Measurements from ENCODE around the gene NRXN3. TPM values are rescaled to one million over a fixed set of nuclear protein-coding genes. Genes with fewer than 3 reads are reported as not detected.

Gene NRXN3
- total RNA-seq, 1 experiment from 2014 or later: not detected

GRCh38 chr14:79826362-79826761 lies 1656.2 kb downstream of the NRXN3 start:
- H3K4me1 ChIP-seq (replicated peaks; ENCODE audit: insufficient read depth): no peaks in the 10 kb centered on the region
- no peak overlapping the region for H3K4me2 ChIP-seq
- no peak for DNase-seq
- H3F3A ChIP-seq (ENCODE audit: insufficient read depth, low read depth): no peaks in the 10 kb centered on the region
- H3K4me3 ChIP-seq: no peak overlapping the region
- H4K20me1 ChIP-seq (ENCODE audit: insufficient read depth): no peaks in the 10 kb centered on the region
- CTCF ChIA-PET: no interaction called here
- TF ChIP-seq, protein P1, sequence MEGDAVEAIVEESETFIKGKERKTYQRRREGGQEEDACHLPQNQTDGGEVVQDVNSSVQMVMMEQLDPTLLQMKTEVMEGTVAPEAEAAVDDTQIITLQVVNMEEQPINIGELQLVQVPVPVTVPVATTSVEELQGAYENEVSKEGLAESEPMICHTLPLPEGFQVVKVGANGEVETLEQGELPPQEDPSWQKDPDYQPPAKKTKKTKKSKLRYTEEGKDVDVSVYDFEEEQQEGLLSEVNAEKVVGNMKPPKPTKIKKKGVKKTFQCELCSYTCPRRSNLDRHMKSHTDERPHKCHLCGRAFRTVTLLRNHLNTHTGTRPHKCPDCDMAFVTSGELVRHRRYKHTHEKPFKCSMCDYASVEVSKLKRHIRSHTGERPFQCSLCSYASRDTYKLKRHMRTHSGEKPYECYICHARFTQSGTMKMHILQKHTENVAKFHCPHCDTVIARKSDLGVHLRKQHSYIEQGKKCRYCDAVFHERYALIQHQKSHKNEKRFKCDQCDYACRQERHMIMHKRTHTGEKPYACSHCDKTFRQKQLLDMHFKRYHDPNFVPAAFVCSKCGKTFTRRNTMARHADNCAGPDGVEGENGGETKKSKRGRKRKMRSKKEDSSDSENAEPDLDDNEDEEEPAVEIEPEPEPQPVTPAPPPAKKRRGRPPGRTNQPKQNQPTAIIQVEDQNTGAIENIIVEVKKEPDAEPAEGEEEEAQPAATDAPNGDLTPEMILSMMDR (conservative IDR thresholded peaks at IDR 0.05): no peak
- no peak for TF ChIP-seq EZH2 (IDR thresholded peaks at IDR 0.05; ENCODE audit: low read depth)
- H3K27me3 ChIP-seq (ENCODE audit: insufficient read depth, low read depth): peaks cover 2% of the 10 kb centered on the region; the same call in 1 of the 2 replicates
- POLR2A ChIA-PET (ENCODE audit: unreplicated experiment): no interaction called here
- no peak overlapping the region for H2AFZ ChIP-seq
- H3K79me2 ChIP-seq (ENCODE audit: low read depth): no peaks in the 10 kb centered on the region
- no peaks in the 10 kb centered on the region for H3K9me2 ChIP-seq (ENCODE audit: insufficient read depth)
- BruUV-seq (replicated peaks): no TSS peak
- H3K9me3 ChIP-seq (ENCODE audit: insufficient read depth, low read depth): no peaks in the 10 kb centered on the region
- intact Hi-C loops (cut with micrococcal nuclease; ENCODE audit: unreplicated experiment): no loop called here
- H3K36me3 ChIP-seq (ENCODE audit: low read depth): no peaks in the 10 kb centered on the region
- H3K27ac ChIP-seq: no peak overlapping the region

DNA sequence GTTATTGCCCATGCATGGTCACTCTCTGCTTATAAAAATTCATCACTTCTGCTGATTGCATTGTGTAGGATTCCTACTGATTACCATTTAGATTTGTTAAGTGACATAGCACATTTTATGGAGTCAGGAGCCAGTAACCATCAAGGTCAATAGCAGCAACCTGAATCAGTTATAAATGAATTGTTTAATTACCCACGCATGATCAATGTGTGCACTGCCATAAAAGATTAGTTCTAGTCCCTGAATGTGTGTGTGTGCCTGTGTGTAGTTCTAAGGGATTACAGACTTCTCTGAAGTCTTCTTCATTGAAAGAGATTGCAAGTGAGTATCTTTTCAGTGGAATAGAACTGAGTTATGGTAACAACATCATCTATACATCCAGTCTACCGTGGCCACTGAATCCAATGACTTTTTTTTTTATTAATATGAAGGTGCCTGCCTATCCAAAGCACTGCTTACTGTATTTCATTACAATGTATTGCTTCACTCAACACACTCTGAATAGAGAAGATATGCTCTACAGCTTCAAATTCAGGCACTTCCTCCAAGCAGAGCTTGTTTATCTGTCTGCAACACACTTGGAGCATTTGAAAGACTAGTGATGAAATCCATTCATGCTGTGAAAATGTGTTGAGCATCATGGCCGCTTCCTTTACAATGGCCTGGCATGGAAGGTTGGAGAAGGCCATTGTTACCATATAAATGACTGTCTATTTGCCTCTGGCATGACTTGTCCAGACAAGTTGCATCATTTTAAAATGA lies 1659.4 kb downstream of the NRXN3 start:
- no peak overlapping the region for H3K4me2 ChIP-seq
- peaks cover 17% of the 10 kb centered on the region for H3K27me3 ChIP-seq (ENCODE audit: insufficient read depth, low read depth)
- no peak for DNase-seq
- H3K27ac ChIP-seq: no peak overlapping the region
- POLR2A ChIA-PET (ENCODE audit: unreplicated experiment): no interaction called here
- no peak for TF ChIP-seq EZH2 (IDR thresholded peaks at IDR 0.05; ENCODE audit: low read depth)
- TF ChIP-seq, protein P1 (conservative IDR thresholded peaks at IDR 0.05): no peak
- H3K4me3 ChIP-seq: no peak overlapping the region
- H3K79me2 ChIP-seq (ENCODE audit: low read depth): no peaks in the 10 kb centered on the region
- no peaks in the 10 kb centered on the region for H3K4me1 ChIP-seq (replicated peaks; ENCODE audit: insufficient read depth)
- no peaks in the 10 kb centered on the region for H4K20me1 ChIP-seq (ENCODE audit: insufficient read depth)
- CTCF ChIA-PET: no interaction called here
- peaks cover 5% of the 10 kb centered on the region; the same call in 1 of the 2 replicates for H3K9me2 ChIP-seq (ENCODE audit: insufficient read depth)
- no peaks in the 10 kb centered on the region for H3K9me3 ChIP-seq (ENCODE audit: insufficient read depth, low read depth)
- no peaks in the 10 kb centered on the region for H3K36me3 ChIP-seq (ENCODE audit: low read depth)
- H3F3A ChIP-seq (ENCODE audit: insufficient read depth, low read depth): no peaks in the 10 kb centered on the region
- H2AFZ ChIP-seq: no peak overlapping the region
- intact Hi-C loops (cut with micrococcal nuclease; ENCODE audit: unreplicated experiment): no loop called here
- BruUV-seq (replicated peaks): no TSS peak

DNA sequence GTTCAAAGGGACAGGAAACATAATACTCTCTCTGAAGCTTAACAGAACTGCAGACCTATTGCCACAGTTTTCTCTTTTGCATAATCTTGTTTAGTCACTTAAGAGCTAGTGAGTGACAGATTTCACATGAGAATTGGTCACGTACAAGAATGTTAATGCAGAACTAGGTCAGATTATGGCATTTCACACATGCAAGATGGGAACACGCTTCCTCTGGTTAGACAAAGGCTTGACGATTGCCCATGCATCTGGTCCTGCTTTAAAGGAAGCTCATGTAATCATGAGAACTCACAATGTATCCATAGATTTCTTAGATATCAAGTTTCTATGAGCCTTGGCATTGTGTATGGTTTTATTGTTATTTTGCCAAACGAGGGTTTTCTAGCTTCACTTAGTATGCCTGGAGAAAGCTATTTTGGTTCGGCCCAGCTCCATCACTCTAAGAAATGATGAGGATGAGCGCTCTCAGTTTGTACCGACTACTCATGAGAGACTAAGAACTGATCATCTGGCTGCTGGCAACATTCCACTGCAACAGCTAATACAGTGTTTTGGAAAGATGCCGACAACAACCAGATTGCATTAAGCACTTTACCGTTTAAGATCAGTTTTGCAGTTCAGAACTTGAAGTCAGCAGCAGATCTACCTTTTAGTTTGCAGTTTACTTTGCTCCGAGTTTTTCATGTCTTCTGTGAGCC lies 1661.2 kb downstream of the NRXN3 start:
- Histone ChIP-seq H3K79me2 (ENCODE audit: low read depth) (no peaks in the 10 kb centered on the region), H3K36me3 (ENCODE audit: low read depth) (no peaks in the 10 kb centered on the region), H2AFZ (no peak overlapping the region), H3F3A (ENCODE audit: insufficient read depth, low read depth) (no peaks in the 10 kb centered on the region), H4K20me1 (ENCODE audit: insufficient read depth) (no peaks in the 10 kb centered on the region), H3K4me3 (no peak overlapping the region), H3K9me2 (ENCODE audit: insufficient read depth) (peaks cover 6% of the 10 kb centered on the region; the same call in 1 of the 2 replicates), H3K4me1 (replicated peaks; ENCODE audit: insufficient read depth) (no peaks in the 10 kb centered on the region), H3K9me3 (ENCODE audit: insufficient read depth, low read depth) (no peaks in the 10 kb centered on the region), H3K27me3 (ENCODE audit: insufficient read depth, low read depth) (peaks cover 25% of the 10 kb centered on the region), H3K4me2 (no peak overlapping the region), H3K27ac (no peak overlapping the region)
- POLR2A ChIA-PET (ENCODE audit: unreplicated experiment): no interaction called here
- DNase-seq: no peak
- intact Hi-C loops (cut with micrococcal nuclease; ENCODE audit: unreplicated experiment): no loop called here
- CTCF ChIA-PET: no interaction called here
- BruUV-seq (replicated peaks): no TSS peak
- TF ChIP-seq, protein P1 (conservative IDR thresholded peaks at IDR 0.05): no peak
- TF ChIP-seq EZH2 (IDR thresholded peaks at IDR 0.05; ENCODE audit: low read depth): no peak

All from PC-9 (cell line).